Prostate gland (tissue), 2 donors: ENCODE data around the gene THAP11.

Experiments used
- CTCF ChIP-seq, 4 experiments: fragments of 200-600 bp in 2 of 4; fragments of 450-650 bp in 2 of 4; sonication (generic) in 2 of 4; IDR thresholded peaks; 1 replicate in 3 of 4; 2 replicates in 1 of 4; pipeline ENCODE4 v1.5.1; 2016 to 2019; ENCODE audit warnings: antibody characterized with exemption in 4 of 4, mild to moderate bottlenecking in 2 of 4, moderate library complexity in 2 of 4
- POLR2A ChIP-seq: fragments of 450-650 bp; IDR thresholded peaks from one replicate; pipeline ENCODE4 v1.6.1; 2016; ENCODE audit warnings: antibody characterized with exemption, mild to moderate bottlenecking

- TF ChIP-seq POLR2A (no peak), CTCF (IDR thresholded peaks at IDR 0.05) (no peak)
Measured at GRCh38 chr16:67822511-67822910, 19.6 kb upstream of the THAP11 start.
